Osteoblast (primary cell): Measurements from ENCODE around the gene TRPV4. TPM values are rescaled to one million over a fixed set of nuclear protein-coding genes. Genes with fewer than 3 reads are reported as not detected.

ENCODE experiments used
- DNase-seq: peaks from one replicate; pipeline ENCODE4 v3.0.0; 2011; ENCODE audit warnings: low spot score, mixed read lengths; ENCODE audit not compliant: insufficient read length; ENCODE audit errors: missing footprints
- H2AFZ ChIP-seq: 2 replicates; pipeline ENCODE4 v1.6.0; 2011; ENCODE audit warnings: mild to moderate bottlenecking, low read length
- H3K27ac ChIP-seq: 2 replicates; pipeline ENCODE4 v1.5.1; 2011; ENCODE audit warnings: mild to moderate bottlenecking, low read depth, low read length, moderate library complexity
- H3K27me3 ChIP-seq: 2 replicates; pipeline ENCODE4 v1.6.0; 2012; ENCODE audit warnings: mild to moderate bottlenecking, control low read depth, inconsistent platforms, low read length, moderate library complexity; ENCODE audit not compliant: insufficient read depth
- H3K36me3 ChIP-seq: 2 replicates; pipeline ENCODE4 v1.5.1; 2011; ENCODE audit warnings: mild to moderate bottlenecking, low read length, control low read depth, moderate library complexity; ENCODE audit not compliant: insufficient read depth
- H3K4me1 ChIP-seq: 2 replicates; pipeline ENCODE4 v1.5.1; 2011; ENCODE audit warnings: mild to moderate bottlenecking, low read length, control low read depth, moderate library complexity; ENCODE audit not compliant: insufficient read depth
- H3K4me2 ChIP-seq: 2 replicates; pipeline ENCODE4 v1.6.0; 2011; ENCODE audit warnings: mild to moderate bottlenecking, low read length; ENCODE audit not compliant: insufficient read depth
- H3K4me3 ChIP-seq: fragments of 200-600 bp; sonication (generic); 3 replicates; pipeline ENCODE4 v1.5.1; 2012; ENCODE audit warnings: mild to moderate bottlenecking, low read length, inconsistent platforms; ENCODE audit not compliant: insufficient read depth
- H3K79me2 ChIP-seq: 2 replicates; pipeline ENCODE4 v1.6.0; 2012; ENCODE audit warnings: mild to moderate bottlenecking, low read length, control low read depth, inconsistent platforms; ENCODE audit not compliant: insufficient read depth
- H3K9me3 ChIP-seq: 2 replicates; pipeline ENCODE4 v1.5.1; 2011; ENCODE audit warnings: low read depth, low read length, control low read depth
- H4K20me1 ChIP-seq: 2 replicates; pipeline ENCODE4 v1.6.0; 2012; ENCODE audit warnings: mild to moderate bottlenecking, low read length, control low read depth; ENCODE audit not compliant: insufficient read depth
- total RNA-seq: library from RNA; depleted of rRNA; stranded (reverse); fragments of >200 nt; gene quantifications from 2 replicates; pipeline ENCODE4 v1.2.3, GENCODE V29; 2012
- TF ChIP-seq, protein P1 (sequence below): IDR thresholded peaks from 2 replicates; pipeline ENCODE4 v1.5.1; 2011; ENCODE audit warnings: mild to moderate bottlenecking, low read depth, low read length, moderate library complexity; ENCODE audit errors: extremely low read depth

Gene TRPV4
- total RNA-seq, 1 donor, result 5.8 TPM

- no peak overlapping the region for H3K4me2 ChIP-seq
- no peak overlapping the region for H3K27ac ChIP-seq
- TF ChIP-seq, protein P1, sequence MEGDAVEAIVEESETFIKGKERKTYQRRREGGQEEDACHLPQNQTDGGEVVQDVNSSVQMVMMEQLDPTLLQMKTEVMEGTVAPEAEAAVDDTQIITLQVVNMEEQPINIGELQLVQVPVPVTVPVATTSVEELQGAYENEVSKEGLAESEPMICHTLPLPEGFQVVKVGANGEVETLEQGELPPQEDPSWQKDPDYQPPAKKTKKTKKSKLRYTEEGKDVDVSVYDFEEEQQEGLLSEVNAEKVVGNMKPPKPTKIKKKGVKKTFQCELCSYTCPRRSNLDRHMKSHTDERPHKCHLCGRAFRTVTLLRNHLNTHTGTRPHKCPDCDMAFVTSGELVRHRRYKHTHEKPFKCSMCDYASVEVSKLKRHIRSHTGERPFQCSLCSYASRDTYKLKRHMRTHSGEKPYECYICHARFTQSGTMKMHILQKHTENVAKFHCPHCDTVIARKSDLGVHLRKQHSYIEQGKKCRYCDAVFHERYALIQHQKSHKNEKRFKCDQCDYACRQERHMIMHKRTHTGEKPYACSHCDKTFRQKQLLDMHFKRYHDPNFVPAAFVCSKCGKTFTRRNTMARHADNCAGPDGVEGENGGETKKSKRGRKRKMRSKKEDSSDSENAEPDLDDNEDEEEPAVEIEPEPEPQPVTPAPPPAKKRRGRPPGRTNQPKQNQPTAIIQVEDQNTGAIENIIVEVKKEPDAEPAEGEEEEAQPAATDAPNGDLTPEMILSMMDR, result no peak
- no peak for DNase-seq
- no peaks in the 10 kb centered on the region for H3K9me3 ChIP-seq
- peaks cover 15% of the 10 kb centered on the region for H3K4me1 ChIP-seq
- H3K27me3 ChIP-seq, result no peaks in the 10 kb centered on the region
- no peak overlapping the region for H2AFZ ChIP-seq
- H4K20me1 ChIP-seq, result no peaks in the 10 kb centered on the region
- no peaks in the 10 kb centered on the region for H3K36me3 ChIP-seq
- no peak overlapping the region for H3K4me3 ChIP-seq
- no peaks in the 10 kb centered on the region for H3K79me2 ChIP-seq
Measured at GRCh38 chr12:109793826-109794501, 39.2 kb downstream of the TRPV4 start.

DNA sequence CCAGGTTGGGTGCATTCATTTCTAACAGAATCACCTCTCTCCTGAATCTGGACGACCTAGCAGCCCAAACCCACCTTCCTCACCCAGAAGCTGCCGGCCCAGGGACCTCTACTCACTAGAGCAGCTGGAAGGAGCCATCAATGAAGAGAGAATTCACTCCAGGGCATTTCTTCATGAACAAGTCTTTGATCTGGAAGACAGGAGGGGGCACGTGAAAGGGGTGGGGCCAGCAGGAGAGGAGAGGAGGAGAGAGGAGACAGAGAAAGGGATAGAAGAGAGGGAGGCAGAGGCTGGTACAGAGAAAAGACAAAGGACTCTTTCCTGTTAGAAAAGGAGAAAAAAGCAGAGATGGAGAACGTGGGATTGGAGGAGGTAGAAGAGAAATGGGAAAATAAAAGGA, 39.8 kb downstream of the TRPV4 start:
- no peaks in the 10 kb centered on the region for H3K9me3 ChIP-seq
- no peaks in the 10 kb centered on the region for H3K79me2 ChIP-seq
- no peaks in the 10 kb centered on the region for H3K27me3 ChIP-seq
- peak; percentile 36 for DNase-seq
- no peak overlapping the region for H3K4me2 ChIP-seq
- no peak overlapping the region for H3K27ac ChIP-seq
- H3K36me3 ChIP-seq, result no peaks in the 10 kb centered on the region
- H4K20me1 ChIP-seq, result no peaks in the 10 kb centered on the region
- no peak overlapping the region for H2AFZ ChIP-seq
- no peak overlapping the region for H3K4me3 ChIP-seq
- TF ChIP-seq, protein P1, result no peak
- peaks cover 15% of the 10 kb centered on the region for H3K4me1 ChIP-seq

GRCh38 chr12:109792992-109793391, 40.2 kb downstream of the TRPV4 start:
- TF ChIP-seq, protein P1, result no peak
- H3K4me3 ChIP-seq, result no peak overlapping the region
- H4K20me1 ChIP-seq, result no peaks in the 10 kb centered on the region
- H3K27me3 ChIP-seq, result no peaks in the 10 kb centered on the region
- no peak overlapping the region for H3K4me2 ChIP-seq
- H3K4me1 ChIP-seq, result peaks cover 15% of the 10 kb centered on the region
- H3K36me3 ChIP-seq, result no peaks in the 10 kb centered on the region
- peak; percentile 45 for DNase-seq
- no peak overlapping the region for H3K27ac ChIP-seq
- no peak overlapping the region for H2AFZ ChIP-seq
- H3K9me3 ChIP-seq, result no peaks in the 10 kb centered on the region
- no peaks in the 10 kb centered on the region for H3K79me2 ChIP-seq

DNA sequence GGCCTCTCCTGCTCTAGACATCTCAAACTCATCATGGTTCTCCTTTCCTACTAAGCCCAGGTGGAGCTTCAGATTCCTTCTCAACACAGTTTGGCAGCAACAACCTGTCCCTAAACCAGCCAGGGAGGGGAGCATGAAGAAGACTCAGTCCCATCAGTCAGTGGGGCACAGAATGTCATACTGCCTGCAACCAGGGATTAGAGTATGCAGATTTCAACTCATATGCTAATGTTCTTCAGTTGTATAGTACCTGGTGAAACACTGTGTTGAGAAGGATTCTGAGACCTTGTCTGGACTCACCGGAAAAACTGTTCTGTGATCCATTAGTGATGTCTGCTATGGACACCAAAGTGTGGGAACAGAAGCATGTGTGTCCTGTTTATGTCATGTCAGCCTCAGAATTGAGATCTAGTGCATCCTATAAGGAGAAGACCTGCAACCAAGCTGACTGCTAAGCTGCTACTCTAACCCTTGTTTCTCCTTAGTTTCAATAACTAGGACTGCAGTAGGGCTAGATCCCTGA, 43.6 kb downstream of the TRPV4 start:
- H3K36me3 ChIP-seq, result no peaks in the 10 kb centered on the region
- H3K9me3 ChIP-seq, result no peaks in the 10 kb centered on the region
- no peaks in the 10 kb centered on the region for H3K79me2 ChIP-seq
- H3K4me1 ChIP-seq, result peaks cover 3% of the 10 kb centered on the region
- H4K20me1 ChIP-seq, result no peaks in the 10 kb centered on the region
- H3K4me3 ChIP-seq, result no peak overlapping the region
- DNase-seq, result no peak
- no peaks in the 10 kb centered on the region for H3K27me3 ChIP-seq
- no peak overlapping the region for H3K27ac ChIP-seq
- no peak overlapping the region for H2AFZ ChIP-seq
- TF ChIP-seq, protein P1, result no peak
- no peak overlapping the region for H3K4me2 ChIP-seq
